Ishikawa (cell line): Measurements from ENCODE around the gene SVIP.

ENCODE experiments used
- CEBPB ChIP-seq: IDR thresholded peaks from 2 replicates; pipeline ENCODE4 v1.6.1; 2012
- CREB1 ChIP-seq: IDR thresholded peaks from 2 replicates; pipeline ENCODE4 v1.6.1; 2012; ENCODE audit warnings: low read depth
- EGR1 ChIP-seq: IDR thresholded peaks from 2 replicates; pipeline ENCODE4 v1.6.1; 2012
- EP300 ChIP-seq: IDR thresholded peaks from 2 replicates; pipeline ENCODE4 v1.6.1; 2012; ENCODE audit warnings: borderline replicate concordance
- FOXM1 ChIP-seq: IDR thresholded peaks from 2 replicates; pipeline ENCODE4 v1.6.1; 2012; ENCODE audit warnings: low read depth, borderline replicate concordance
- MAX ChIP-seq: IDR thresholded peaks from 2 replicates; pipeline ENCODE4 v1.6.1; 2012
- NFIC ChIP-seq: IDR thresholded peaks from 2 replicates; pipeline ENCODE4 v1.6.1; 2012
- RAD21 ChIP-seq: IDR thresholded peaks from 2 replicates; pipeline ENCODE4 v1.6.1; 2012; ENCODE audit warnings: low read depth
- REST ChIP-seq: IDR thresholded peaks from 2 replicates; pipeline ENCODE4 v1.6.1; 2012; ENCODE audit warnings: low read depth, mild to moderate bottlenecking
- TAF1 ChIP-seq: IDR thresholded peaks from 2 replicates; pipeline ENCODE4 v1.6.1; 2012; ENCODE audit warnings: low read depth, mild to moderate bottlenecking
- TCF12 ChIP-seq: IDR thresholded peaks from 2 replicates; pipeline ENCODE4 v1.6.1; 2012; ENCODE audit warnings: low read depth
- TEAD4 ChIP-seq: IDR thresholded peaks from 2 replicates; pipeline ENCODE4 v1.6.1; 2012
- USF1 ChIP-seq: IDR thresholded peaks from 2 replicates; pipeline ENCODE4 v1.6.1; 2012
- YY1 ChIP-seq: IDR thresholded peaks from 2 replicates; pipeline ENCODE4 v1.6.1; 2012; ENCODE audit warnings: low read depth
- ZBTB7A ChIP-seq: IDR thresholded peaks from 2 replicates; pipeline ENCODE4 v1.6.1; 2012; ENCODE audit warnings: low read depth

Gene SVIP

DNA sequence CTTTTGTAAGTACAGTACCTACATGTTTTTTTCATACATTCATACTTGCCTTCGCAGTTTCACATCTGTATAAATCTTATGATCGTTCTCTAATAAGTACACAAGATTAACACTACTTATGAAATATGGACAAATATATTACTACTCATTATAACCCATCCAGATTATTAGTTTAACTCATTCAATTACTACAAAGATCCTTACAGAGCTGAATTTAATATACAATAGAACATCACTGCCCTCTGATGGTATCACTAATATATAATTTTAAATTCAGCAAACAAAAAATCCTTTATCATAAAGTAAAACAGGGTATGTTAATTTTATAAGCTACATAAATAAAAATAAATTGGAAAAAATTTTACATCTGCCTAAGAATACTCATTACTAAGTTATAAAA, 7.4 kb downstream of the SVIP start:
- TF ChIP-seq ZBTB7A (no peak), CREB1 (no peak), MAX (no peak)

DNA sequence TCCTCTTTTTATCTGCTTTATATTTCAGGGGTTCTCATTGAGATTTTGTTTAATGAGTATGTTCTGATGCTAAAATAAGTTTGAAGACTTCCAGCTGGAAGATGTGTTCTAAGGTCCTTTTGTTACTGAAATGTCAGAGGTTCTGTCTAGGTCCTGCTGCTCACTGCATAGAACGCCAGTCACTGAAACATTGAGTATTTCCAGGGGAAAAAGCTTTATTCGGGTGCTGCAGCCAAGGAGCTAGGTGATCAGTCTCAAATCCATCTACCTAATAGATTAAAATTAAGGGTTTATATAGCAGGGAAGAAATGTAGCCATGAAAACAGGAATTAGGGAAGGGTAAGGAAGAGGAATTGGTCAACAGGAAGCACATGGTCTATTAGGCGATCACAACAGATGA, 19.7 kb downstream of the SVIP start:
- TF ChIP-seq USF1 (no peak), CREB1 (no peak), MAX (no peak), RAD21 (no peak), FOXM1 (no peak), EP300 (no peak), EGR1 (no peak), TCF12 (no peak), ZBTB7A (no peak), TAF1 (no peak), REST (no peak), CEBPB (no peak), NFIC (no peak), YY1 (no peak), TEAD4 (no peak)

DNA sequence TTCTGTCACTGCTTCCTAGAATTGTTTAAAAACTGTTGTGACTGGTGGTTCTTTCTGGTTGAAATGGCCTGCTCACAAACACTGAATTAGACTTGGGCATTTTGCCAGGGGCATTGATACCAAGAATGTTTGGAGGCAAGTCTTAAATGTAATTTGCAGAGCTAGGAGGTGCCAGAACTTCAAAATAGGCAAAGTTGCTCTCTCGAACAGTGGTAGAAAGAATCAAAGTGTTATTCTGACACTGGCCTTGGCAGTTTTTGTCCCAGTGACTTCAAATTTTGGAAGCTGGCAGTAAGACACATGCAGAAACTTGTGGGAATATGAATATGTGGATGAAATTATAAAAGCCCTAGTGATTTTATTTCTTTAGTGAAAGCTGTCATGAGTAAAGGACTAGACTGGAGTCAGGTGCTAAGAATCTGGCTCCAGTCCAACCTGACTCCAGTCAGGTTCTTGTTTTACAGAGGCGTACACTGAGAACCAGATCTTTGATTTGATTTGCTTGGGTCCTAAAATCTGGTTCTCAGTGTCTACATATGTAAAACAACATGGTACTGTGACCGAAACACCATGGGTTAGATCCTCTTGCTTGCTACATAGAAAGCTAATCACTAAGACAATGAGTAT, 20.9 kb downstream of the SVIP start:
- TF ChIP-seq CEBPB (no peak), TEAD4 (no peak), TAF1 (no peak), YY1 (no peak), EP300 (no peak), NFIC (no peak), REST (no peak), RAD21 (no peak), TCF12 (no peak), MAX (no peak), CREB1 (no peak), ZBTB7A (no peak), FOXM1 (no peak), EGR1 (no peak), USF1 (no peak)

GRCh38 chr11:22807855-22808570, 21.6 kb downstream of the SVIP start:
- TF ChIP-seq EP300, result no peak
- no peak for TF ChIP-seq YY1
- no peak for TF ChIP-seq EGR1
- TF ChIP-seq REST, result no peak
- no peak for TF ChIP-seq NFIC
- TF ChIP-seq TAF1, result no peak
- TF ChIP-seq CEBPB, result no peak
- no peak for TF ChIP-seq FOXM1
- TF ChIP-seq ZBTB7A, result no peak
- TF ChIP-seq RAD21, result no peak
- no peak for TF ChIP-seq MAX
